Tibial nerve (tissue), 4 donors: ENCODE measurements around the gene DDX46.

Source experiments
- EP300 ChIP-seq, 2 donors: sonication (generic); formaldehyde crosslinking; IDR thresholded peaks; one replicate each; pipeline ENCODE4 v1.6.1; 2017; ENCODE audit warnings: antibody characterized with exemption in 2 of 2, mild to moderate bottlenecking in 1 of 2
- POLR2A ChIP-seq, 2 donors: fragments of 450-650 bp; IDR thresholded peaks; one replicate each; pipeline ENCODE4 v1.6.1; 2017; ENCODE audit warnings: antibody characterized with exemption in 2 of 2, mild to moderate bottlenecking in 2 of 2, moderate library complexity in 2 of 2
- TF ChIP-seq, protein P1 (sequence below), 5 experiments: fragments of 200-600 bp in 3 of 5; fragments of 450-650 bp in 2 of 5; sonication (generic) in 3 of 5; IDR thresholded peaks; one replicate each; pipeline ENCODE4 v1.5.1; 2016 to 2019; ENCODE audit warnings: antibody characterized with exemption in 5 of 5, mild to moderate bottlenecking in 3 of 5, moderate library complexity in 2 of 5

GRCh38 chr5:134741052-134741451 lies 17.5 kb upstream of the DDX46 start:
- TF ChIP-seq, protein P1, sequence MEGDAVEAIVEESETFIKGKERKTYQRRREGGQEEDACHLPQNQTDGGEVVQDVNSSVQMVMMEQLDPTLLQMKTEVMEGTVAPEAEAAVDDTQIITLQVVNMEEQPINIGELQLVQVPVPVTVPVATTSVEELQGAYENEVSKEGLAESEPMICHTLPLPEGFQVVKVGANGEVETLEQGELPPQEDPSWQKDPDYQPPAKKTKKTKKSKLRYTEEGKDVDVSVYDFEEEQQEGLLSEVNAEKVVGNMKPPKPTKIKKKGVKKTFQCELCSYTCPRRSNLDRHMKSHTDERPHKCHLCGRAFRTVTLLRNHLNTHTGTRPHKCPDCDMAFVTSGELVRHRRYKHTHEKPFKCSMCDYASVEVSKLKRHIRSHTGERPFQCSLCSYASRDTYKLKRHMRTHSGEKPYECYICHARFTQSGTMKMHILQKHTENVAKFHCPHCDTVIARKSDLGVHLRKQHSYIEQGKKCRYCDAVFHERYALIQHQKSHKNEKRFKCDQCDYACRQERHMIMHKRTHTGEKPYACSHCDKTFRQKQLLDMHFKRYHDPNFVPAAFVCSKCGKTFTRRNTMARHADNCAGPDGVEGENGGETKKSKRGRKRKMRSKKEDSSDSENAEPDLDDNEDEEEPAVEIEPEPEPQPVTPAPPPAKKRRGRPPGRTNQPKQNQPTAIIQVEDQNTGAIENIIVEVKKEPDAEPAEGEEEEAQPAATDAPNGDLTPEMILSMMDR (IDR thresholded peaks at IDR 0.05) = no peak
- TF ChIP-seq POLR2A (IDR thresholded peaks at IDR 0.05) (no peak), EP300 (IDR thresholded peaks at IDR 0.05) (no peak)
